ENCODE results near the gene TARBP1.

TARBP1 gene

DNA sequence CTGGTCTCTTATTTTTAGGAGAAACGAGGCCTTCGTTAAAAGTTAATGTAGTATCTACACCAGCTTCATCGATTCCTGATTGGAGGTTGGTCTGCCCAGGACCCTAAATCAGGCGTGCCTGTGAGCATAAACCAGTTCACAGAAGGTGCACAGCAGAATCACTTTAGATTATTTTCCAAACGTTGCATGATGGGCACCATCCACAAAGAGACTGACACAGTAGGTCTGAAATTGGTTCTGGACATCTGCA lies 256 bp upstream of the TARBP1 start:
- no peak for DNase-seq

DNA sequence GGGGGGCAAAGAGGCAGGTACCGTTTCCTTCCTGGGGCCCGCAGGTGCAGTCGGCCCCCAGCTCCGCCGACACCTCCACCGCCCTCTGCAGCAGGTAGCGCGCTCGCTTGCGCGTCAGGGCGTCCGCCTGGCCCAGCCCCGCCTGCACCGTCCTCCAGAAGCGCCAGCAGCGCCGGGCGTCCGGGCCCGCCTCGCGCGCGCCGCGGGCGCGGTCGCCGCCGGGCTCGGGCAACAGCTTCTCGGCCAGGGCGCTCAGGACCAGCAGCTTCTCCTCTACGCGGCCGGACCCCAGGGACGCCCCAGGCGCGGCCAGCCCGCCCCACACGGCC lies 863 bp downstream of the TARBP1 start:
- no peak for DNase-seq

DNA sequence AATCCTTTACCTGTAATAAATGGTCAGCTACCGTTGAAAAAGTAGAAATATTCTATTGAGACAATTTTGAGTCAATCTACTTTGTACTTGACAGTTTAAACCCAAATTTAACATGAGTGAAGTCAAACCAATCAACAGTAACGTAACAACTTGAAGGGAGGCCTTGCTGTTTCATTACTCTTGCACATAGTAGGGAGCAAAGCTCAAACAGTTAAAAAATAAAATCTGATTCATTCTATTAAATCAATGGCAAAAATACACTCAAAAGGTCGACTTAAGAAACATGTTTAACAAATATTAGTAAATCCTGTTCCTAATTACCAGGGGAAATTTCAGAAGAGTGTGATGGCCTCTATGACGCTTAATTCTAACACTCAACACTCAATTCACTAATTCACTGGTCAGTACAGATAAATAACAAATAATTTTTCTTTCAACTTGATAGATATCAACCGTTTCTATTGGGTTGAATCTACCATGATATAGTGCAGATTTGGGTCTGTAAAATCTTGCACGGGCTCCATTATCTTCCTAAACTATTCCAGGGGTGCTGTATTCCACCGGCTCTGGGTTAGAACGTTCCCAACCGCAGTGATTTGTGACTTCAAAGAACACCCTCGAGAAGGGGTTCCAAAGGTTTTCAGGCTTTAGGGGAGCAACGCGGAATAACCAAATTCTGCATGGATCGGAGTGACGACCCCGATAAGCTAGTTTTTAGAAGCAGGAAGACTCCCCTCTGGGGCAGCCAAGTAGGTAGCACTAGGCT lies 1.4 kb downstream of the TARBP1 start:
- no peak for DNase-seq

DNA sequence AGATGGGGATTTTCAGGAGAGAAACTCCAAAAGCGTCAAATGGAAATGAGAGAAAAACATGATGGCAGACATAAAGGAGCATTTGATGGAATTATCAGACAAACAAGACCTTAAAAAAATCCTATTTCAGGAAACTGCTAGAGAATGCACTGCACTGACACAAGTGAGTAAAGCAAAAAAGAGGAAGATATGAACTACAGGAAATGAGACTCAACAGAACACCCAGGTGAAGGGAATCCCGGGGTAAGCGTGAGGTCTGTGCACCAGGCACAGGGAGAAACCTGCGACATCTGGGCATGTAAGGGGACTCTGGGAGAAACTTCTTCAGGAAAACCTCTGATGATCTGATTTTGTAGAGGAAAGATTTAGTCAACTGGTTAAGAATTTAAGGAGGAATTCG lies 2.8 kb downstream of the TARBP1 start:
- DNase-seq, result no peak

DNA sequence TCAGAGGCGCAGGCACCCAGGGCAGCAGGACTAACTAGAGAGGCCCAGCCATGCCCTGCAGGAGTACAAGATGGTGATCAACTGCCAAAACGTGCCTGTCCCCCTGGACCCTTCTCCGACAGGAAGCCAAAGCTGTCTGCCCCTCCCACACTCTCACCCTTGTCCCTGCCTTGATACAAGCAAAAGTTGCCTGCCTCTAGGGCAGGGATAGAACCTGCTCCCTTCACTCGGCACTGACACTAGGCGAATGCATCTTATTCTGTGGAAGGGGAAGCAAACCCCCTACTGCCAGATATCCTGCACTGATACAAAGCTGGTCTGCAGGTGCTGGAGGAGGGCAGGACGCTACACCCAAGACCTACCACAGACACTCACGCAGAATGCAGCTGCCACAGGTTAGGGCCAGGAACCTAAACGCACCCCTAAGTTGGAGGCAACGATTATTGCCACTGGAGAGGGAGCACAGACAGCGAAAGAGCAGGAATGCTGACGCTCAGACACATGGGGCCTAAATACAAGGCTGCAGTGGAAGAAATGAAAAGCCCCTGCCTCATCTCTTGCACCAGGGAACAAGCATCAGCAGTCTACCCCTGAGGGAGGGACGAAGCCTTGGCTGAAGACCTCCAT lies 3.7 kb downstream of the TARBP1 start:
- no peak for DNase-seq

DNA sequence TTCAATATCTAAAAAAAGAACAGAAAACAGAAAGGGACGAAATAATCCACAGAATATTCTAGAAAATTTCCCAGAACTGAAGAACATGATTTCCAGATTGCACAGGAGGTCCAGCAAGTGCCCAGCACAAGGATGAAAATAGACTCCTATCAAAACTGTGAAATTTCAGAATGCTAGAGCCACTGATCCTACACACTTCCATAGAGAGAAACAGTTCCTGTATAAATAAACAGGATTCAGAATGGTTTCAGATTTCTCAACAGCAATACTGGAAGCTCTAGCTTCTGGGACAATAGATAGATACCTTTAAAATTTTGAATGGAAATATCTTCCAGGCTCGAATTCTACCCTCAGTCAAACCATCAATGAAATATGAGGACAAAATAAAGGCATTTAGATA lies 4.6 kb downstream of the TARBP1 start:
- DNase-seq, result no peak

DNA sequence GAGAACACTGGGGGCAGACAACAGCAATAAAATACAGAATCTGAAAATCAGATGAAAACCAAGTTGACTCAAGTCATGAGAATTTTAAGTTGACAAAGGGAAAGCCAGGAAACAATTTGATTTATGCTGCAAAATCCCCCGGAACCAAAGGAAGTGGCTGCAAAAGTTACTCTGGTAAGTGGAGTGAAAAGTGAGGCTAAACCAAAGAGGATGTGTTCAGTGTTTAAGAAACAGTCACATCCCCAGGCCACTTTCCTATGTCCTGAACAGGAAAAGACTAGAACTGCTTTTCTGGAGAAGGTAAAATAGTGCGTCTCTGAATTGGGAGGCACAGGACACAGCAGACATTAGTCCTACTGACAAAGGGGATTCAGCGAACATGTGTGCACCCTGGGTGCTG lies 5.9 kb downstream of the TARBP1 start:
- DNase-seq, result no peak

DNA sequence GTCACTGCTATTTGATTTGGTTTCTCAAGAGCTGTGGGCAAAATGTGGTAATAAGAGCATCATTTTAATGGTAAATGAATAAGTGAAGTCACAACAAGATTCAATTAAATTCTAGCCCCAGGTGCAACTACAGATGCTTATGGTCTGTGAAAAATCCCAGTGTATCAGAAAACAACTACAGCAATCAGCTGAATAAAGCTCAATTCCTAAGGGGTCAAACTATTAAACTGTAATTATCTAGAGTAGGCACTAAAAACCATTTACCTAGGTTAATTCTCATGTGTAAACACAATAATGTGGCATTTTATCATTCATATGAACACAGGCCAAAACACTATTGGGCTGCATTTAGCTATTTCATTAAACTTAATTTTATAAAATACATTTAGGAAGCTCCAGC lies 9.6 kb downstream of the TARBP1 start:
- DNase-seq, result no peak

DNA sequence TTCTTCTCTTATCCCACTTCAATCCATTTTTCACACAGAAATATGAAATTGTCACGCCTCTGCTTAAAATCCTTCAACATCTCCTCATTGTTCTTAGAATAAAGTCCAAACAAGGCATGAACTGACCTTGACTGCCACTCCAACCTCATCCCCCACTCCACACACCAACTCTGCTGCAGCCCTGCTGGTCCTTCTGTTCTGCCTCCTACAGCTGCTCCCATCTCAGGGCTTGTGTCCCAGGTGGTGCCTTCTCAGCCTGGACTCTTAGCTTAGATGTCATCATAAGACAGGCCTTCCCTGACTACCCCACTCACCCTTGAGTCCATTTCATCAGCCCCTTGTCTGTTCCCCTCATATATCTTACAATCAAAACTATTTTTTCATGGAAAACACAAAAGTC lies 10.4 kb downstream of the TARBP1 start:
- no peak for DNase-seq

DNA sequence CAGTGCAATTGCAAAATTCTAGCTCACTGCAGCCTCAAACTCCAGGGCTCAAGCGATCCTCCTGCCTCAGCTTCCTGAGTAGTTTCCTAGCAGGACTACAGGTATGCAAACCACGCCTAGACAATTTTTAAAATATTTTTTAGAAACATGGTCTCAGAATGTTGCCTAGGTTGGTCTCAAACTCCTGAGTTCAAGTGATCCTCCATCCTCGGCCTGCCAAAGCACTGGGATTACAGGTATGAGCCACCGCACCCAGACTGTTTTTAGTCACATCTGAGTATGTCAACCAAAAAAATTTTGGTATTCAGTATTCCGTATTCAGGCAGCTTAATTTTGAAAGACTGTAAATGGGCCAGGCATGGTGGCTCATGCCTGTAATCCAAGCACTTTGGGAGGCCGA lies 11.2 kb downstream of the TARBP1 start:
- DNase-seq, result no peak

DNA sequence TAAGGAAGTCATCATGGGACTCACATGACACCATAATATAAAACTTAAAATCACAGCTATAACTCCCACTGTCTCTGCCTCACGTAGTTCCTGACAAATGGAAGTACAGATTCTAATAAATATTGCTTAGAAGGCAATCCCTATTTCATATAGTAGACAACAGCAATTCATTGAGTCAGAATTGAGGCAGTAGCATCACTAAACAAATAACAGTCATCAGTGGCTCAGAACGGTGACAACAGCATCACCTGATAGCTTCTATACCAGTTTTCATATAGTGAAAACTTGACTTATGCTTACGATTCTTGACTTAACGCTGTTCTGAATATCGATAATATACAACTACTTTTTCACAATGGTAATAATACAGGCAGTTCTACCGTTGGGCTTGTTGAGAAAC lies 12.0 kb downstream of the TARBP1 start:
- DNase-seq, result no peak

DNA sequence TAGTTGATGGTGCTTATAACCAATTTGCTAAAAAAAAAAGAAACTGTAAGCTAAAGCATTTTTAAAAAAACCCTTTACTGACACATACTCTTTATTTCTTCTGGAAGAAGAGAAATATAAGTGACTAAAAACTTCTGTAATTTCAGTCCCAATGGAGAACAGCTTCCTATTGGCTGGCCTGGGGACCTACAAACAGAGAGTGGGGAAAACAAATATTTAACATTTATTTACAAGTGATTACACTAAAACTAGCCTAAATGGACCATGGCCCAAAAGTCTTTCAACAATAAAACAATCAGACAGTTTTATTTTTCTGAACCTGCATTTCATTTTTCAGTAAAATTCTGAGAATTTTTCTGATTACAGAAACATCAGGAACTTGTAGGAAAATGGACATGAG lies 15.2 kb downstream of the TARBP1 start:
- no peak for DNase-seq

DNA sequence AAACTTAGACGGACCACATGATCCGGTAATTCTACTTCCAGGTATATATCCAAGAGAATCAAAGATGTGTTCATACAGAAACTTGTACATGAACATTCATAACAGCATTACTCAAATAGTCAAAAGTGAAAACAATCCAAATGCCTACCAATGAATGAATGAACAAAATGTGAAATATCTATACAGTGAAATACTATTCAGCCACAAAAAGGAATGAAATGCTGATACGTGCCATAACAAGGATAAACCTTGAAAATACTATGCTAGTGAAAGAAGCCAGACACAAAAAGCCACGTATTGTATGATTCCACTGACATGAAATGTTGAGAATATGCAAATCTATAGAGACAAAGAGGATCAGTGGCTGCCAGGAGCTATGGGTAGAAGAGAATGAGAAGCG lies 18.3 kb downstream of the TARBP1 start:
- no peak for DNase-seq

DNA sequence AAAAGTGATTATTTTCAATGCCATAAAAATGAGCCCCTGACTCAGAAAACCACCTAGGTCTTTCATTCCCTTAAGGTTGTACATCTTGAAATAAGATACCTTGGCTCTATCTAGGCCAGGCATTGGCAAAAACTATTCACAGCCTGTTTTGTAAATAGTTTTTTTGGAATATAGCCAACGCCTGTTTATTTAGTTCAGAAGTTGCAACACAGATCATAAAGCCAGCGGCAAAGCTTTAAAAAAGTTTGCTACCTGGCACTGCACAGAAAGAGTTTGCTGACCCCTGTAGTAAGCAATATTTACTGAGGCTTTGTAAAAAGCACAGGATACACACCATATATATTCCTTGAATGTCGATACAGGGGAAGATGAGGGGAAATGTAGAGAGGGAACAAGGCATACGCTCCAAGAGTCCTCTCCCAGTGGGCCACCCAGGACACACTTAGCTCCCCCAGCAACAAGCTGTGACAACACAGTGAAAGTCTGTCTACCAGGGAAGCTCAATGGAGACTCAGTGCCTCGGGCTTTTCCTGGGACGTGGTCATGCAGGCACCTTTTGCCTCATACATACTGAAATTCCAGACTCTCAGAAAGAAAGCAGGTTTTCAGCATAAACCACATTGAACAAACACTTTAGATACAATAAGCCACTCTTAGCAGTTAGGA lies 20.5 kb downstream of the TARBP1 start:
- DNase-seq, result no peak

DNA sequence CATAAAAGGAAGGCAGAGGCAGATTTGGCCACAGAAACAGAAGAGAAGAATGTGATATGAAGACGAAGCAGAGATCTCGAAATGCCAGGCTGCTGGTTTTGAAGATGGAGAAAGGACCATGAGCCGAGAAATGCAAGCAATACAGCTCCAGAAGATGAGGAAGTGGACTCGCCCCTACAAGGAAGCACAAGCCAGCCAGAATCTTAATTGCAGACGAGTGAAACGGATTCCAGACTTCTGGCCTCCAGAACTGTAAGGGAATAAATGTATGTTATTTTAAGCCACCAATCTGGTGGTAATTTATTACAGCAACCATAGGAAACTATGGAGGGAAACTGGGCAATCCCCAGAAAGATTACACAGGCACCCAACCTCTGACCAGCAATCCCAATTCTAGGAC lies 24.1 kb downstream of the TARBP1 start:
- no peak for DNase-seq

DNA sequence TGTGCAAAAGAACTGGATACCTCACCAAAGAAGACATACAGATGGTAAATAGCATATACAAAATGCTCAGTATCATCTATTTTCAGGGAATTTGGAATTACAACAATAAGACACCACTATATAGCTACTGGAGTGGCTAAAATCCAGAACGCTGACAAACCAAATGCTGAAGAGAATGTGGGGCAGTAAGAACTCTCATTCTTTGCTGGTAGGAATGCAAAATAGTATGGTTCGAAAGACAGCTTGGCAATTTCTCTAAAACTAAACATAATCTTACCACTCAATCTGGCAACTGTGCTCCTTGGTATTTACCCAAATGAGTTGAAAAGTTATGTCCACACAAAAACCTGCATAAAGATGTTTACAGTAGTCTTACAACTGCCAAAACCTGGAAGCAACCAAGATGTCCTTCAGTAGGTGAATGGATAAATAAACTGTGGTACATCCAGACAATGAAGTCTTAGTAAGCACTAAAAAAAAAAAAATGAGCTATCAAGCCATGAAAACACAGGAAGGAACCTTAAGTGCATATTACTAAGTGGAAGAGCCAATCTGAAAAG lies 26.5 kb downstream of the TARBP1 start:
- DNase-seq, result no peak

DNA sequence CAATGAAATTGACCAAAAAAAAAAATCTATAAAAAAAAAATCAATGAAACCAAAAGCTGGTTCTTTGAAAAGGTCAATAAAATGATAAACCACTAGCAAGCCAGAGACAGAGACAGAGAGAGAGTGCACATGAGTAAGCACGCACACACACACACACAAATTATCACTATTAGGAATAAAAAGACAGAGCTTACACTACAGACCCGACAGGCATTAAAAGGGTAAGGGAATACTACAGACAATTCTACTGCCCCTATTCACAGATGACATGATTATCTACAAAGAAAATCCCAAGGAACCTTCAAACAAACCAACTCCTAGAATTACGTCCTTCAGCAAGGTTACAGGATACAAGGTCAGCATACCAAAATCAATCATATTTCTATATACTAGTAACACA lies 38.6 kb downstream of the TARBP1 start:
- DNase-seq, result no peak

DNA sequence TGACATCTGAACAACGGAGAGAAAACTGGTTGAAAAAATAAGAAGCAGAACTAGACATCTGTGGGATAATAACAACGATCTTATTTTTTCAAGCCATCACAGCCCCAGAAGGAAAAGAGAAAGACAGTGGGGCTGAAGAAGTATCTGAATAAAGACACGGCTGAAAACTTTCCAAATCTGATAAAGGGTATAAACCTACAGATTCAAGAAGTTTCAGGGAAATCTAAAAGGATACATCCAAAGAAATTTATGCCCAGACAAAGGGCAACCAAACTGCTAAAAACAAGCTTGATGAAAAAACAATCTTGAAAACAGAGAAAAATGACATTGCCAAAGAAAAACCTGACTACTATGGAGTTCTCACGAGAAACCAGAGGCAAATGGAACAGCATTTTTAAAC lies 40.4 kb downstream of the TARBP1 start:
- DNase-seq, result no peak

DNA sequence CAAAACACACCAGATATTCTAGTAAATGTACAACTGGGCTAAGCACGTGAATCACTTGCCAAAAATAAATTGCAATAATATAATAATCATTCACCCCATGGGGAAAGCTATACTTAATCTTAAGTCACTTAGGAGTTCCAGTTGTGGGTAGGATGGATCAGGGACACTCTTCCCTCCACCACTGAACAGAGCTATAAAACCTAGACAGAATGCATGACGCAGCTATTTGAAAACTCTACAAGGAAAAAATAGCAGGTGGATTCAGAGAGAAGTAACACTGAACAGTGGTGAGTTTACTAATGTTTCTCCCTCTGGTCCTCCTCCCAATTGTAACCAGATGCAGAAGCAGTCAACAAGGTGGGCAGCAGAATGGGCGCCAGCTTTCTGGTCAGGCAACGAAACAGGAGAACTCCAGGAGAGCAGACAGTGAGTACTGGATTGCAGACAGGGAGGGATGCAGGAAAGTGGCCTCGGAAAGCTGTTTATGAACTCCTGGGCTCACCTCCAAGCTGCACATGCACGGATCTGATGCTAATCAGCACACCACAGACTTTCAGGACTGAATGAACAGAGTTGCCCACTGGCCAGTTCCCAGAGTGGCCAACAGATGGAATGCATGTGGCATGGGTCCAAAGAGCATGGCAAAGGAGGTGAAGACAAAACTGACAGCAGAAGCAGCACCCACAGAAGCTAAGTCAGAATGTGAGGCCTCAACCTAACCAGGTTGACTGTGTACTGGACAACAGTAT lies 41.4 kb downstream of the TARBP1 start:
- DNase-seq, result no peak

DNA sequence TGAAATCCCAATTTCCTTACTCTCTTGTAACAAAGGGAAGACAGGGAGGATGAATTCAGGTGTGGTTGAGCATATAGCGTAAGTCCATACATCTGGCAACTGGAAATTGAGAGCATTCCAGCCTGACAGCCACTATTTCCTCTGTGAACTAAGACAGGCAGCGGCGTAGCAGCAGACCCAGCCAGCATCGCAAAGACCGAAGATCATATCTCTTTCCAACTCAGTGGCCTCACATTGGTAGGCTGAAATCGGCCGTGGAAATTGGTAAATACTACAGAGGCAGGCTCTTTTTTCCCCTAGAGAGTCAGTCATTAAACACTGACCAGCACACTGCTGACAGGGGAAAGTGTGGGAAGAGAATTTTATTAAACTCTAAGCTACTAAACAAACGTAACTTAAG lies 43.4 kb downstream of the TARBP1 start:
- DNase-seq, result no peak

DNA sequence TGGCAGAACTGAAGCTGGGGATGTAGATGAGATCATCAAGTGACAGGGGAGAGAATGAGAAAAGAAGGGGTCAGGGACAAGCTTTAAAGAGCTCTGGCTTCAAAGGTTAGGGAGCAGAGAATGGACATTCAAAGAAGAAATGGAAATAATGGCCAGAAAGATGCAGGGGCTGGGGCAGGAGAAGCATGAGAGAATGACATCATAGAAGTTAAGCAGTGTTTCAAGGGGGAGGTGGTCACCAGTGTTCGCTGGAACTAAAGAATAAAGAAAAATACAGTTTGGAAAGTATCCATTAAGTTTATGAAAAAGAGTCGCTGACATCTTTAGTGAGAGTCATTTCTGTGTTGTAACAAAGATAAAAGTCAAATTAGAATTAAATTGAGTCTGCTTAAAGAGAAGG lies 44.3 kb downstream of the TARBP1 start:
- no peak for DNase-seq

DNA sequence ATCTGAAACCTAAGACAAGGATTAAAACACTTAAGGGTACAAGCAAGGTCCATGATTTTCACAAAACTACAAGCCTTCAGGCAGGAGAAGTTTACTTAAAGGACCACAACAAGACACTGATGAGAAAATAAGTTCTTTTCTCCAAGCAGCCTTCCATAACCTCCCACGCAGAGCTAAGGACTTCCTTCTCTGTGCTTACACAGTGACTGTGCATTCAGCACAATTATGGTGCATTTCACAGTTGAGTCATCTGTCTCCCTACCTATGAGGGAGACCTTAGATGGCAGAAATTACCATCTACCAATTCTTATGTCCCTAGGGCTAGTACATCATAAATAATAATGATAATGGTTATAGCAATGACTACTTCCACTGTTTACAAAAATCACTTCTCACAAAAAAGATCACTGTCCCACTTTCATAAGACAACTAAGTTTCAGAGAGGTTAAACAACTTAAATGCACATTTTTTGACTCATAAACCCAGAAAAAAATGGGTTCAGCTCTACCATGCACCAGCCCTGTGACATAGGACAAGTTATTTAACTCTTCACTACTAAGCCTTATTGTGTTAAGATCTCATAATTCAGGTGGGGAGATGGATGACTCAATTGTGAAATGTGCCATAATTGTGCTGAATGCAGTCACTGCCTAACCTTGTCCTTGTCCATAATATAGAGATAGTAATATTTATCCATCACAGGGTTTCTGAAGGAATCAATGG lies 45.3 kb downstream of the TARBP1 start:
- no peak for DNase-seq

DNA sequence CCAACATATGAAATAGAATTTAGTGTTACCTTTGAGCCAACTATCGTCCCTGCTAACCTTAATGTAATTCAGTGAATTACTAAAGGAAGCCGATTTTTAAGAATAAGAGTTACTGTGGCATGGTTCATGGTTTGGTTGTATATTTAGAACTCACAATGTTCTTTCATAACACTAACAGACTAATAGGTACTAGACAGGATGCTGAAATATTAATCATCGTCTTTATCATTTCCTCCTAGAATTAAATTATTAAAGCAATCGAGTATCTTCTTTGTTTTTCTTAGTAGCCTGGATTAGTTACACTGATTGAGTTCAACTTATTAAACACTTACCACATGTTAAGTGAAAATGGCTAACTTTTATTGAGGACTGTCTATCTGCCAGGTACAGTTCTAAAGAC lies 47.7 kb downstream of the TARBP1 start:
- DNase-seq, result no peak
